Neuronal stem cell (in vitro differentiated cells): Measurements from ENCODE around the gene CEP20.
"Not testable (repeated sequence)": the region's sequence is repeated elsewhere in the genome, so short reads cannot be mapped to it uniquely, and the experiment has no call there.

ENCODE experiments used
- DNase-seq: peaks from one replicate; pipeline ENCODE4 v3.0.0-alpha.2; 2013; ENCODE audit warnings: low spot score
- H2AFZ ChIP-seq: one replicate; pipeline ENCODE4 v1.6.1; 2013; ENCODE audit warnings: mild to moderate bottlenecking, low read length, inconsistent platforms
- H2AK5ac ChIP-seq: 2 replicates; pipeline ENCODE4 v1.6.1; 2013; ENCODE audit warnings: low read depth, mild to moderate bottlenecking, inconsistent platforms, low read length, moderate library complexity, mixed read lengths
- H2BK120ac ChIP-seq: 2 replicates; pipeline ENCODE4 v1.6.1; 2013; ENCODE audit warnings: low read depth, mild to moderate bottlenecking, inconsistent platforms, low read length, moderate library complexity, mixed read lengths
- H2BK12ac ChIP-seq: one replicate; pipeline ENCODE4 v1.6.1; 2013; ENCODE audit warnings: low read length, inconsistent platforms
- H2BK15ac ChIP-seq: 2 replicates; pipeline ENCODE4 v1.6.1; 2013; ENCODE audit warnings: mild to moderate bottlenecking, low read length, inconsistent platforms, mixed read lengths
- H2BK5ac ChIP-seq: one replicate; pipeline ENCODE4 v1.6.1; 2013; ENCODE audit warnings: inconsistent platforms, mild to moderate bottlenecking, low read length, moderate library complexity
- H3K14ac ChIP-seq: one replicate; pipeline ENCODE4 v1.6.1; 2013; ENCODE audit warnings: low read length, inconsistent platforms
- H3K18ac ChIP-seq: 2 replicates; pipeline ENCODE4 v1.6.1; 2013; ENCODE audit warnings: low read length, inconsistent platforms
- H3K23ac ChIP-seq: 2 replicates; pipeline ENCODE4 v1.6.1; 2013; ENCODE audit warnings: low read depth, mild to moderate bottlenecking, mixed read lengths, low read length, inconsistent platforms; ENCODE audit not compliant: poor library complexity
- H3K27ac ChIP-seq: replicated peaks from 3 replicates; pipeline ENCODE4 v1.5.1; 2013; ENCODE audit warnings: low read length, inconsistent platforms
- H3K27me3 ChIP-seq, 3 experiments: 2 replicates each; pipeline ENCODE4 v1.6.1; 2013; ENCODE audit warnings: low read length in 3 of 3, mild to moderate bottlenecking in 2 of 3, inconsistent platforms in 1 of 3, low read depth in 1 of 3, mixed read lengths in 1 of 3, moderate library complexity in 1 of 3; ENCODE audit not compliant: control insufficient read depth in 3 of 3, insufficient read depth in 3 of 3
- H3K36me3 ChIP-seq, 2 donors: replicated peaks in 1 of 2; 2 replicates each; pipeline ENCODE4 v1.6.1; 2013; ENCODE audit warnings: low read length in 2 of 2; ENCODE audit not compliant: control insufficient read depth in 2 of 2, insufficient read depth in 2 of 2
- H3K4ac ChIP-seq: 2 replicates; pipeline ENCODE4 v1.6.1; 2013; ENCODE audit warnings: inconsistent platforms, mild to moderate bottlenecking, low read length, moderate library complexity
- H3K4me1 ChIP-seq, 2 donors: 1 replicate in 1 of 2; 2 replicates in 1 of 2; pipeline ENCODE4 v1.6.1; 2013; ENCODE audit warnings: low read length in 2 of 2, low read depth in 1 of 2; ENCODE audit not compliant: control insufficient read depth in 2 of 2, insufficient read depth in 1 of 2
- H3K4me2 ChIP-seq: one replicate; pipeline ENCODE4 v1.6.1; 2013; ENCODE audit warnings: mild to moderate bottlenecking, low read length, inconsistent platforms; ENCODE audit not compliant: insufficient read depth, poor library complexity, severe bottlenecking
- H3K4me3 ChIP-seq, 2 donors: 2 replicates each; pipeline ENCODE4 v1.5.1; 2013; ENCODE audit warnings: low read length in 2 of 2, mild to moderate bottlenecking in 2 of 2, inconsistent platforms in 1 of 2, moderate library complexity in 1 of 2
- H3K79me1 ChIP-seq: one replicate; pipeline ENCODE4 v1.6.1; 2013; ENCODE audit warnings: low read depth, mild to moderate bottlenecking, inconsistent platforms, low read length, moderate library complexity
- H3K9ac ChIP-seq: one replicate; pipeline ENCODE4 v1.6.1; 2013; ENCODE audit warnings: mild to moderate bottlenecking, low read depth, low read length, inconsistent platforms; ENCODE audit not compliant: poor library complexity
- H3K9me3 ChIP-seq, 2 donors: replicated peaks in 1 of 2; 2 replicates each; pipeline versions ENCODE3 to v1.6.1; 2013; ENCODE audit warnings: low read length in 2 of 2, mild to moderate bottlenecking in 2 of 2, inconsistent platforms in 1 of 2, low read depth in 1 of 2, mixed read lengths in 1 of 2, moderate library complexity in 1 of 2; ENCODE audit not compliant: control insufficient read depth in 2 of 2, insufficient read depth in 1 of 2
- H4K8ac ChIP-seq: one replicate; pipeline ENCODE4 v1.6.1; 2013; ENCODE audit warnings: low read depth, mild to moderate bottlenecking, inconsistent platforms, low read length, moderate library complexity
- H4K91ac ChIP-seq: one replicate; pipeline ENCODE4 v1.6.1; 2013; ENCODE audit warnings: low read length, low read depth, mild to moderate bottlenecking, inconsistent platforms; ENCODE audit not compliant: poor library complexity
- WGBS, 2 donors: extraction: QIAGEN DNeasy Blood & Tissue Kit; methylation state at CpG; one replicate each; pipeline ENCODE4 v1.1.7; 2013; ENCODE audit warnings: missing lambda C conversion rate in 2 of 2, mixed read lengths in 1 of 2; ENCODE audit not compliant: insufficient read length in 2 of 2, insufficient replicate concordance in 1 of 2; ENCODE audit errors: extremely low coverage in 2 of 2; 5-methylcytosine and 5-hydroxymethylcytosine counted together

CEP20 gene

DNA sequence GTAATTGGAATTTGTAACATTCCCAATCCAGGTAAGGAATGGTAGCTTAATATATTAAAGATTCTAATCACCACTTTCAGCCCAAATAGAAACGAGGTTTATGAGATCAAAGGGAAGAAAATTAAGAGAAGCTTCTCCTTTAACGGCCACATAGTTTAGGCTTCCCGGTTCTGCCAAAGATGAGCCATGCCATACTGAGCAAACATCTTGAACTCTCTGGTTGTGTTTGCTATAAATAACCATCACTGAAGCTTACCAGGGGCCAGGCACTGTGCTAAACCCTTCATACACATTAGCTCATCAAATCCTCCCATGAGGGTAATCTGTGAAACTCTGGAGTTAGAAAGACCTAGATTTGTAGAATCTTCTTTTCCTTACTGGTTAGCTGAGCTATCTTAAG, 34.3 kb downstream of the CEP20 start:
- no peak for DNase-seq
- no peaks in the 10 kb centered on the region for H3K79me1 ChIP-seq

DNA sequence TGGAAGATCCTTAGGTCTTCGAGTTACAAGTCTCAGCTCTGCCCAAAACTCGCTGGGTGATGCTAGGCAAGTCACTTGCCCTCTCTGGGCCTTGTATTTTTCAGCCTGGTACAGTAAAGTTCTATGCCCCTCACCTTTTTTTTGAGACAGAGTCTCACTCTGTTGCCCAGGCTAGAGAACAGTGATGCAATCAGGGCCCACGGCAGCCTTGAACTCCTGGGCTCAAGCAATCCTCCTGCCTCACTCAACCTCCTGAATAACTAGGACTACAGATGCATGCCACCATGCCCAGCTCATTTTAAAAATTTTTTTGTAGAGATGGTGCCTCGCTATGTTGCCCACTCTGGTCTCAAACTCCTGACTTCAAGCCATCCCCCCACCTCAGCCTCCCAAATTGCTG, 35.4 kb downstream of the CEP20 start:
- H3K9me3 ChIP-seq = no peaks in the 10 kb centered on the region
- no peak for DNase-seq
- no peak overlapping the region for H3K27ac ChIP-seq
- H4K91ac ChIP-seq = no peak overlapping the region
- no peak overlapping the region for H3K9ac ChIP-seq
- no peak overlapping the region for H2AK5ac ChIP-seq
- H2BK120ac ChIP-seq = no peak overlapping the region
- peaks cover 3 to 52% (median 29%) of the 10 kb centered on the region in 3 experiments for H3K27me3 ChIP-seq
- H3K14ac ChIP-seq = no peak overlapping the region
- H3K18ac ChIP-seq = no peak overlapping the region
- no peak overlapping the region for H2AFZ ChIP-seq
- H3K36me3 ChIP-seq = no peaks in the 10 kb centered on the region
- H2BK12ac ChIP-seq = no peak overlapping the region
- H3K79me1 ChIP-seq = no peaks in the 10 kb centered on the region
- peaks cover 2 to 7% of the 10 kb centered on the region in 2 donors for H3K4me1 ChIP-seq
- no peak overlapping the region for H3K4ac ChIP-seq
- no peak overlapping the region for H2BK5ac ChIP-seq
- no peak overlapping the region for H3K4me3 ChIP-seq
- no peak overlapping the region for H3K4me2 ChIP-seq
- H3K23ac ChIP-seq = no peak overlapping the region
- WGBS, 2 donors = no CpG with 5 or more reads among the region's 4 CpGs
- H4K8ac ChIP-seq = no peak overlapping the region
- H2BK15ac ChIP-seq = no peak overlapping the region

More for the DNA sequence above, 34.3 kb downstream of the CEP20 start:
- no peak overlapping the region for H3K18ac ChIP-seq
- no peak overlapping the region for H2BK120ac ChIP-seq
- no peak overlapping the region for H4K91ac ChIP-seq
- H3K4me3 ChIP-seq = no peak overlapping the region
- no CpG with 5 or more reads among the region's 3 CpGs for WGBS, 2 donors
- no peak overlapping the region for H3K9ac ChIP-seq
- peaks cover 3 to 53% (median 36%) of the 10 kb centered on the region in 3 experiments for H3K27me3 ChIP-seq
- no peak overlapping the region for H3K4me2 ChIP-seq
- H2AK5ac ChIP-seq = no peak overlapping the region
- no peak overlapping the region for H3K23ac ChIP-seq
- H3K9me3 ChIP-seq = no peaks in the 10 kb centered on the region
- H2BK5ac ChIP-seq = no peak overlapping the region
- H2AFZ ChIP-seq = no peak overlapping the region
- H4K8ac ChIP-seq = no peak overlapping the region
- H3K4ac ChIP-seq = no peak overlapping the region
- H2BK12ac ChIP-seq = no peak overlapping the region
- H3K4me1 ChIP-seq = peaks cover 2 to 7% of the 10 kb centered on the region in 2 donors
- H3K36me3 ChIP-seq = no peaks in the 10 kb centered on the region
- H3K27ac ChIP-seq = no peak overlapping the region
- no peak overlapping the region for H2BK15ac ChIP-seq
- H3K14ac ChIP-seq = no peak overlapping the region

DNA sequence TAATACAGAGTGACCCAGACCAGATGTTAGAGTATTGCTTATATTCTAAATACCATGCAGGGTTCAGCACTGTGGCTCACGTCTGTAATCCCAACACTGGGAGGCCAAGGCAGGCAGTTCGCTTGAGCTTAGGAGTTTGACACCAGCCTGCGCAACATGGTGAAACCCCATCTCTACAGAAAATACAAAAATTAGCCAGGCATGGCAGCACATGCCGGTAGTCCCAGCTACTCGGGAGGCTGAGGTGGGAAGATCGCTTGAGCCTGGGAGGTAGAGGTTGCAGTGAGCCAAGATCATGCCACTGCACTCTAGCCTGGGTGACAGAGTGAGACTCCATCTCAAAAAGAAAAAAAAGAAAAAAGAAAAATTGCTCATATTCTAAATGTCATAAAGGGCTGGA, 37.8 kb downstream of the CEP20 start:
- H3K4me1 ChIP-seq, H2BK120ac ChIP-seq, H4K8ac ChIP-seq, H3K18ac ChIP-seq, H3K9me3 ChIP-seq, H3K4me3 ChIP-seq, H2AK5ac ChIP-seq, H2AFZ ChIP-seq, H3K23ac ChIP-seq, DNase-seq, H3K79me1 ChIP-seq, H3K9ac ChIP-seq, H2BK5ac ChIP-seq, H3K14ac ChIP-seq, H2BK12ac ChIP-seq, H4K91ac ChIP-seq, H2BK15ac ChIP-seq, H3K4ac ChIP-seq, H3K27ac ChIP-seq, H3K4me2 ChIP-seq, H3K36me3 ChIP-seq: not testable (repeated sequence)
- H3K27me3 ChIP-seq = peaks cover 0 to 35% (median 7%) of the 10 kb centered on the region in 3 experiments
- WGBS, 2 donors = no CpG with 5 or more reads among the region's 6 CpGs

DNA sequence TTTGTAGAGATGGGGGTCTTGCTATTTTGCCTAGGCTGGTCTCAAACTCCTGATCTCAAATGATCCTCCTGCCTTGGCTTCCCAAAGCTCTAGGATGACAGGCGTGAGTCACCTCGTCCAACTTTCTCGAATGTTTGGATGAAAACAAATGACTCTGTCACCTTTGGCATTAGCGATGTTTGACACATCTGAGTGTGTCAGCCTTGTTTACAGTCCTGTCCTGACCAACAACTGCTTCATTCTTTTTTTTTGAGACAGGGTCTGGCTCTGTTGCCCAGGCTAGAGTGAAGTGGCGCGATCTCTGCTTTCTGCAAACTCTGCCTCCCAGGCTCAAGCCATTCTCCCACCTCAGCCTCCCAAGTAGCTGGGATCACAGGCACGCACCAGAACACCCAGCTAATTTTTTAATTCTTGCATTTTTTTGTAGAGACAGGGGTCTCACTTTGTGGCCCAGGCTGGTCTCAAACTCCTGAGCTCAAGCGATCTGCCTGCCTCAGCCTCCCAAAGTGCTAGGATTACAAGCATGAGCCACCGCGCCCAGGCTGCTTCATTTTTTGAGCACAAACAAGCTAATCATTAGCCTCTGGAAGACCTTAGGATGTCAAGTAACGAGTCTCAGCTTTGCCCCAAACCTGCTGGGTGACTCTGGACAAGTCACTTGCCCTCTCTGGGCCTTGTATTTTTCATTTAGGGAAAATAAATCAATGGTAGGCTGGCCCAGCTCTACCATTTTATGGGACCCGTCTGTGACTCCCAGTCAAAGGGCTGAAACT, 39.0 kb downstream of the CEP20 start:
- H2BK5ac ChIP-seq = no peak overlapping the region
- no peak overlapping the region for H2BK12ac ChIP-seq
- WGBS, 2 donors = no CpG with 5 or more reads among the region's 12 CpGs
- H4K91ac ChIP-seq = no peak overlapping the region
- no peak overlapping the region for H2AFZ ChIP-seq
- H3K27me3 ChIP-seq = peaks cover 0 to 23% (median 4%) of the 10 kb centered on the region in 3 experiments
- no peaks in the 10 kb centered on the region for H3K79me1 ChIP-seq
- H3K23ac ChIP-seq = no peak overlapping the region
- no peak overlapping the region for H3K27ac ChIP-seq
- DNase-seq = no peak
- H3K4me1 ChIP-seq = no peaks in the 10 kb centered on the region
- H2BK15ac ChIP-seq = no peak overlapping the region
- no peak overlapping the region for H3K9ac ChIP-seq
- no peak overlapping the region for H2AK5ac ChIP-seq
- H3K9me3 ChIP-seq = no peaks in the 10 kb centered on the region
- H3K4ac ChIP-seq = no peak overlapping the region
- H3K4me3 ChIP-seq = no peak overlapping the region
- H3K36me3 ChIP-seq = no peaks in the 10 kb centered on the region
- no peak overlapping the region for H3K4me2 ChIP-seq
- no peak overlapping the region for H3K18ac ChIP-seq
- H3K14ac ChIP-seq = no peak overlapping the region
- no peak overlapping the region for H4K8ac ChIP-seq
- no peak overlapping the region for H2BK120ac ChIP-seq
